ENCODE data around the gene MAD1L1.

Gene MAD1L1

GRCh38 chr7:1918881-1919525 is 313.7 kb downstream of the MAD1L1 start:
- DNase-seq (ENCODE audit: low spot score) (no peak), FAIRE-seq (peak; percentile 55)

GRCh38 chr7:1918063-1918645 is 314.6 kb downstream of the MAD1L1 start:
- no peak for DNase-seq (ENCODE audit: low spot score)
- FAIRE-seq: peak; percentile 77

GRCh38 chr7:1917221-1918062 is 315.3 kb downstream of the MAD1L1 start:
- DNase-seq (ENCODE audit: low spot score): no peak
- peak; percentile 66 for FAIRE-seq

- no peak for DNase-seq (ENCODE audit: low spot score)
- FAIRE-seq: no peak
These were observed 316.2 kb downstream of the MAD1L1 start for GRCh38 chr7:1916601-1916970.

GRCh38 chr7:1915956-1916600 is 316.7 kb downstream of the MAD1L1 start:
- FAIRE-seq: peak; percentile 95
- DNase-seq (ENCODE audit: low spot score): no peak

- DNase-seq (ENCODE audit: low spot score) (no peak), FAIRE-seq (no peak)
These were observed 317.4 kb downstream of the MAD1L1 start for GRCh38 chr7:1915326-1915725.

- FAIRE-seq (no peak), DNase-seq (ENCODE audit: low spot score) (no peak)
These were observed 318.0 kb downstream of the MAD1L1 start for GRCh38 chr7:1914743-1915142.

- FAIRE-seq (no peak), DNase-seq (ENCODE audit: low spot score) (no peak)
These were observed 318.4 kb downstream of the MAD1L1 start for GRCh38 chr7:1914321-1914720.

GRCh38 chr7:1913466-1914282 is 319.1 kb downstream of the MAD1L1 start:
- FAIRE-seq (peak; percentile 59), DNase-seq (ENCODE audit: low spot score) (no peak)

GRCh38 chr7:1912593-1913465 is 319.9 kb downstream of the MAD1L1 start:
- DNase-seq (ENCODE audit: low spot score) (peak; percentile 48), FAIRE-seq (peak; percentile 91)

- FAIRE-seq: peak; percentile 88
- DNase-seq (ENCODE audit: low spot score): no peak
These were observed 321.2 kb downstream of the MAD1L1 start for GRCh38 chr7:1911571-1911970.

GRCh38 chr7:1910827-1911226 is 321.9 kb downstream of the MAD1L1 start:
- FAIRE-seq: no peak
- DNase-seq (ENCODE audit: low spot score): no peak

- no peak for FAIRE-seq
- DNase-seq (ENCODE audit: low spot score): no peak
These were observed 322.6 kb downstream of the MAD1L1 start for GRCh38 chr7:1910081-1910685.

GRCh38 chr7:1909476-1909875 is 323.3 kb downstream of the MAD1L1 start:
- DNase-seq (ENCODE audit: low spot score) (no peak), FAIRE-seq (no peak)

- FAIRE-seq: no peak
These were observed 323.8 kb downstream of the MAD1L1 start for GRCh38 chr7:1908823-1909420.

GRCh38 chr7:1907751-1908365 is 324.9 kb downstream of the MAD1L1 start:
- DNase-seq (ENCODE audit: low spot score) (no peak), FAIRE-seq (peak; percentile 98)

More at GRCh38 chr7:1908823-1909420, 323.8 kb downstream of the MAD1L1 start:
- DNase-seq (ENCODE audit: low spot score): no peak

- DNase-seq (ENCODE audit: low spot score) (no peak), FAIRE-seq (no peak)
These were observed 325.6 kb downstream of the MAD1L1 start for GRCh38 chr7:1906988-1907745.

Measured in urothelium cell line (cell line).